Endodermal cell (in vitro differentiated cells): ENCODE results near the gene SPDEF. TPM values are rescaled to one million over a fixed set of nuclear protein-coding genes. Genes with fewer than 3 reads are reported as not detected.

Experiments used
- DNase-seq: peaks from one replicate; pipeline ENCODE4 v3.0.0-alpha.2; 2017
- H3K27ac ChIP-seq: 2 replicates; pipeline ENCODE4 v1.5.1; 2013; ENCODE audit warnings: mild to moderate bottlenecking, low read depth, low read length, moderate library complexity
- H3K27me3 ChIP-seq: 2 replicates; pipeline ENCODE4 v1.6.1; 2013; ENCODE audit warnings: mild to moderate bottlenecking, low read length, moderate library complexity; ENCODE audit not compliant: insufficient read depth, control insufficient read depth, poor library complexity, severe bottlenecking
- H3K36me3 ChIP-seq: 2 replicates; pipeline ENCODE4 v1.7.0; 2013; ENCODE audit warnings: mild to moderate bottlenecking, low read length, moderate library complexity; ENCODE audit not compliant: control insufficient read depth, insufficient read depth
- H3K4me1 ChIP-seq: one replicate; pipeline ENCODE4 v1.7.0; 2013; ENCODE audit warnings: low read length; ENCODE audit not compliant: control insufficient read depth, insufficient read depth
- H3K4me3 ChIP-seq: 2 replicates; pipeline ENCODE4 v1.5.1; 2013; ENCODE audit warnings: mild to moderate bottlenecking, low read length, moderate library complexity
- H3K9ac ChIP-seq: 2 replicates; pipeline ENCODE4 v1.6.1; 2013; ENCODE audit warnings: mild to moderate bottlenecking, low read length, moderate library complexity; ENCODE audit not compliant: poor library complexity, severe bottlenecking; ENCODE audit errors: extremely low read depth
- H3K9me3 ChIP-seq: 2 replicates; pipeline ENCODE4 v1.6.1; 2013; ENCODE audit warnings: mild to moderate bottlenecking, low read length, moderate library complexity; ENCODE audit not compliant: control insufficient read depth
- H3K27ac Mint-ChIP-seq: 2 replicates; pipeline ENCODE4 v1.8.0; 2020; ENCODE audit warnings: mixed read lengths
- H3K27me3 Mint-ChIP-seq: 2 replicates; pipeline ENCODE4 v1.8.0; 2021; ENCODE audit warnings: mild to moderate bottlenecking, mixed read lengths; ENCODE audit not compliant: insufficient read depth
- H3K36me3 Mint-ChIP-seq: 2 replicates; pipeline ENCODE4 v1.8.0; 2020; ENCODE audit warnings: low read depth, mixed read lengths
- H3K4me1 Mint-ChIP-seq: 2 replicates; pipeline ENCODE4 v1.8.0; 2020; ENCODE audit warnings: mixed read lengths
- H3K4me3 Mint-ChIP-seq: 2 replicates; pipeline ENCODE4 v1.8.0; 2020; ENCODE audit warnings: mild to moderate bottlenecking, moderate library complexity, mixed read lengths
- H3K9me3 Mint-ChIP-seq: 2 replicates; pipeline ENCODE4 v1.8.0; 2020; ENCODE audit warnings: mild to moderate bottlenecking, mixed read lengths
- CTCF ChIP-seq: fragments of 200-600 bp; sonication (generic); conservative IDR thresholded peaks from 2 replicates; pipeline ENCODE4 v1.5.0; 2021; ENCODE audit warnings: antibody characterized with exemption, mild to moderate bottlenecking
- WGBS, 2 experiments: methylation state at CpG; one replicate each; pipeline versions ENCODE4 v1.1.5 to v1.1.7; 2013; ENCODE audit warnings: missing lambda C conversion rate in 2 of 2, mixed read lengths in 1 of 2; ENCODE audit not compliant: insufficient coverage in 1 of 2, insufficient read length in 1 of 2; 5-methylcytosine and 5-hydroxymethylcytosine counted together
- total RNA-seq, 2 donors: library from RNA; stranded (reverse); fragmentation: NEBNext Ultra II Directional in 1 of 2; extraction: Animal tissue kit (Norgen Biotek cat#: 25700) in 1 of 2; gene quantifications; 2 replicates in 1 of 2; 3 replicates in 1 of 2; pipeline ENCODE4 v1.2.1, GENCODE V29; 2021

Gene SPDEF
- total RNA-seq, 2 donors from 2014 or later = 1.1 to 2.6 TPM

- Mint-ChIP-seq H3K4me1 (peaks cover 25% of the 10 kb centered on the region), H3K9me3 (no peaks in the 10 kb centered on the region), H3K27ac (no peak overlapping the region), H3K36me3 (no peaks in the 10 kb centered on the region), H3K27me3 (peaks cover 2% of the 10 kb centered on the region), H3K4me3 (no peak overlapping the region)
- Histone ChIP-seq H3K27ac (no peak overlapping the region), H3K27me3 (peaks cover 33% of the 10 kb centered on the region), H3K36me3 (no peaks in the 10 kb centered on the region), H3K9ac (no peak overlapping the region), H3K4me1 (peaks cover 5% of the 10 kb centered on the region), H3K9me3 (no peaks in the 10 kb centered on the region), H3K4me3 (no peak overlapping the region)
- peak; percentile 26 for DNase-seq
- 79 to 92% methylated on average over 5 to 6 of the region's 6 CpGs for WGBS, 2 experiments
- TF ChIP-seq CTCF = no peak
These were observed 39.4 kb upstream of the SPDEF start for GRCh38 chr6:34595332-34596184.

GRCh38 chr6:34593701-34594100 is 37.6 kb upstream of the SPDEF start:
- H3K4me3 Mint-ChIP-seq = no peak overlapping the region
- peaks cover 32% of the 10 kb centered on the region for H3K4me1 Mint-ChIP-seq
- peak; percentile 22 for DNase-seq
- H3K27me3 Mint-ChIP-seq = peaks cover 2% of the 10 kb centered on the region
- H3K27ac Mint-ChIP-seq = no peak overlapping the region
- Histone ChIP-seq H3K4me1 (peaks cover 5% of the 10 kb centered on the region), H3K36me3 (no peaks in the 10 kb centered on the region), H3K27me3 (peaks cover 16% of the 10 kb centered on the region), H3K27ac (no peak overlapping the region), H3K4me3 (no peak overlapping the region), H3K9me3 (no peaks in the 10 kb centered on the region), H3K9ac (no peak overlapping the region)
- WGBS, 2 experiments = 97 to 100% methylated on average over 4 to 5 of the region's 5 CpGs
- H3K9me3 Mint-ChIP-seq = no peaks in the 10 kb centered on the region
- no peak for TF ChIP-seq CTCF
- H3K36me3 Mint-ChIP-seq = peaks cover 2% of the 10 kb centered on the region

GRCh38 chr6:34592208-34592952 is 36.3 kb upstream of the SPDEF start:
- Histone ChIP-seq H3K27ac (no peak overlapping the region), H3K27me3 (peaks cover 14% of the 10 kb centered on the region), H3K4me1 (peaks cover 1% of the 10 kb centered on the region), H3K9ac (no peak overlapping the region), H3K4me3 (no peak overlapping the region), H3K9me3 (no peaks in the 10 kb centered on the region), H3K36me3 (no peaks in the 10 kb centered on the region)
- no peaks in the 10 kb centered on the region for H3K9me3 Mint-ChIP-seq
- H3K4me1 Mint-ChIP-seq = peaks cover 23% of the 10 kb centered on the region
- H3K27ac Mint-ChIP-seq = no peak overlapping the region
- no peak for TF ChIP-seq CTCF
- WGBS, 2 experiments = 93 to 96% methylated on average over 8 to 9 of the region's 10 CpGs
- H3K4me3 Mint-ChIP-seq = no peak overlapping the region
- H3K36me3 Mint-ChIP-seq = peaks cover 2% of the 10 kb centered on the region
- peak; percentile 35 for DNase-seq
- H3K27me3 Mint-ChIP-seq = no peaks in the 10 kb centered on the region
